Ramos (cell line): Measurements from ENCODE around the gene ANXA1.
"Not testable (repeated sequence)": the region's sequence is repeated elsewhere in the genome, so short reads cannot be mapped to it uniquely, and the experiment has no call there.

ENCODE experiments used
- in situ Hi-C: fragments of 300-500 bp; cut with MboI; formaldehyde crosslinking; loops from one replicate; pipeline ENCODE4 v1.14.3; 2022; ENCODE audit warnings: low sequenced_read_pairs; ENCODE audit not compliant: unreplicated experiment

ANXA1 gene

GRCh38 chr9:73165911-73166310 is 14.2 kb downstream of the ANXA1 start:
- in situ Hi-C loops, result no loop called here

- in situ Hi-C loops, result no loop called here
These were observed 14.8 kb downstream of the ANXA1 start for GRCh38 chr9:73166468-73166867.

GRCh38 chr9:73167614-73168013 is 15.9 kb downstream of the ANXA1 start:
- in situ Hi-C loops, result no loop called here

GRCh38 chr9:73168298-73168934 is 16.8 kb downstream of the ANXA1 start:
- in situ Hi-C loops, result no loop called here

GRCh38 chr9:73170185-73170957 is 18.7 kb downstream of the ANXA1 start:
- in situ Hi-C loops, result no loop called here

GRCh38 chr9:73172901-73173215 is 21.2 kb downstream of the ANXA1 start:
- in situ Hi-C loops, result no loop called here

GRCh38 chr9:73173557-73174329 is 22.1 kb downstream of the ANXA1 start:
- in situ Hi-C loops, result no loop called here

- in situ Hi-C loops, result no loop called here
These were observed 22.8 kb downstream of the ANXA1 start for GRCh38 chr9:73174330-73174980.

GRCh38 chr9:73176450-73176875 is 24.8 kb downstream of the ANXA1 start:
- in situ Hi-C loops, result no loop called here

- in situ Hi-C loops, result no loop called here
These were observed 26.4 kb downstream of the ANXA1 start for GRCh38 chr9:73178044-73178443.

GRCh38 chr9:73179589-73179988 is 27.9 kb downstream of the ANXA1 start:
- in situ Hi-C loops, result no loop called here

GRCh38 chr9:73180403-73180802 is 28.7 kb downstream of the ANXA1 start:
- in situ Hi-C loops, result no loop called here

GRCh38 chr9:73182928-73183327 is 31.3 kb downstream of the ANXA1 start:
- in situ Hi-C loops, result no loop called here

GRCh38 chr9:73183428-73183827 is 31.8 kb downstream of the ANXA1 start:
- in situ Hi-C loops, result no loop called here

GRCh38 chr9:73183917-73184861 is 32.5 kb downstream of the ANXA1 start:
- in situ Hi-C loops, result no loop called here

- in situ Hi-C loops, result not testable (repeated sequence)
These were observed 39.4 kb downstream of the ANXA1 start for GRCh38 chr9:73191109-73191508.

- in situ Hi-C loops, result no loop called here
These were observed 42.6 kb downstream of the ANXA1 start for GRCh38 chr9:73194284-73194683.

GRCh38 chr9:73199448-73199847 is 47.8 kb downstream of the ANXA1 start:
- in situ Hi-C loops, result no loop called here

- in situ Hi-C loops, result no loop called here
These were observed 48.2 kb downstream of the ANXA1 start for GRCh38 chr9:73199886-73200285.
